Lower leg skin (tissue), 4 donors: Measurements from ENCODE around the gene TTN. TPM values are rescaled to one million over a fixed set of nuclear protein-coding genes. Genes with fewer than 3 reads are reported as not detected.

Experiments used
- DNase-seq, 2 donors: peaks; one replicate each; pipeline ENCODE4 v3.0.0-alpha.2; 2019; ENCODE audit warnings: low spot score in 2 of 2
- H3K4me3 ChIP-seq: fragments of 200-600 bp; sonication (generic); 2 replicates; pipeline ENCODE4 v1.5.1; 2017; ENCODE audit warnings: mild to moderate bottlenecking, low read depth; ENCODE audit not compliant: poor library complexity, severe bottlenecking
- CTCF ChIP-seq, 3 donors: fragments of 450-650 bp; IDR thresholded peaks; one replicate each; pipeline ENCODE4 v1.5.1; 2016; ENCODE audit warnings: antibody characterized with exemption in 3 of 3, mild to moderate bottlenecking in 3 of 3, moderate library complexity in 2 of 3
- POLR2A ChIP-seq, 2 donors: fragments of 450-650 bp; IDR thresholded peaks; one replicate each; pipeline ENCODE4 v1.6.1; 2016 to 2017; ENCODE audit warnings: antibody characterized with exemption in 2 of 2, mild to moderate bottlenecking in 1 of 2, moderate library complexity in 1 of 2
- WGBS, 2 donors: methylation state at CpG; one replicate each; pipeline ENCODE4 v1.1.5; 2018; 5-methylcytosine and 5-hydroxymethylcytosine counted together
- intact Hi-C: fragments of 100-400 bp; cut with DNase I; formaldehyde crosslinking; loops from one replicate; pipeline ENCODE4 v1.15.0; 2023; ENCODE audit warnings: low total_unique reads
- total RNA-seq, 4 donors: library from RNA; depleted of rRNA; stranded (reverse); fragments of >200 nt; gene quantifications; one replicate each; pipeline ENCODE4 v1.1.0, GENCODE V29; 2016

TTN gene
- total RNA-seq, 4 donors from 2014 or later: 0.25 to 2.4 (median 0.74) TPM

- intact Hi-C loops: no loop called here
- no peak for DNase-seq
- H3K4me3 ChIP-seq: no peak overlapping the region
- 0 to 93% methylated on average over 1 of the region's 1 CpG for WGBS, 2 donors
- no peak for TF ChIP-seq POLR2A (IDR thresholded peaks at IDR 0.05)
- TF ChIP-seq CTCF (IDR thresholded peaks at IDR 0.05): no peak
Observed at GRCh38 chr2:178825183-178825582, 18.0 kb upstream of the TTN start.

DNA sequence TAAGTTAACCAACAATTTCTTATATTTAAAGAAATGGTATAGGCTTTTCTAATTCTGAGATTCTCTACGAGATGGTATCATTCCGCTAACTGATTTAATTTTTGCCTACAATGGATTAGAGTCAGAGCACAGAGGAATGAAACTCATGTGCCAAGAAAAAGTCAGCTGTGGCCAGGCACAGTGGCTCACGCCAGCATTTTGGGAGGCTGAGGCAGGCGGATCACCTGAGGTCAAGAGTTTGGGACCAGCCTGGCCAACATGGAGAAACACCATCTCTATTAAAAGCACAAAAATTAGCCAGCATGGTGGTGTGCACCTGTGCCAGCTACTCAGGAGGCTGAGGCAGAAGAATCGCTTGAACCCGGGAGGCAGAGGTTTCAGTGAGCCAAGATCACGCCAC, 17.0 kb upstream of the TTN start:
- WGBS, 2 donors: 81 to 93% methylated on average over 7 of the region's 7 CpGs
- intact Hi-C loops: no loop called here
- DNase-seq: no peak
- TF ChIP-seq POLR2A (IDR thresholded peaks at IDR 0.05) (no peak), CTCF (IDR thresholded peaks at IDR 0.05) (no peak)
- H3K4me3 ChIP-seq: no peak overlapping the region

DNA sequence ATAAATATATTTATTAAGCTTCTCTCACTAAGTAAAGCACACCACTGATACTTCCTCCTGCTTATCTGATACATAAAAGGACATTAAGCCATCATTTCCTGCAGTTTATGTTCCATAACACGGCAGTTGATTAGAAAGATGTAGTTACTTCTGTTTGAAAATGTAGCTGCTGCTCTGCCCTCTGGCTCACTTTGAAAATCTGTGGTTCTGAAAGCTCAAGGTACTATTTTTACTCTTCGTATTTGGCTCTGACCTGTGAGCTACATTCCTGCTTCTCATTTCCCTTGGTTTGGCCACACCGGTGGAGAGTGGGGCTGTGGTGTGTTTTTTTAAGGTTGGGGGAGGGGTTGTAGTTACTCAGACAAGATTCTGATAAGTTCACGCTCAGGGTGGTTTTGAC, 12.8 kb upstream of the TTN start:
- DNase-seq: no peak
- TF ChIP-seq CTCF (IDR thresholded peaks at IDR 0.05) (no peak), POLR2A (IDR thresholded peaks at IDR 0.05) (no peak)
- 27 to 33% methylated on average over 4 of the region's 4 CpGs for WGBS, 2 donors
- no peak overlapping the region for H3K4me3 ChIP-seq
- intact Hi-C loops: no loop called here

- H3K4me3 ChIP-seq: no peak overlapping the region
- no peak for DNase-seq
- WGBS, 2 donors: 78 to 86% methylated on average over 1 of the region's 1 CpG
- intact Hi-C loops: no loop called here
- TF ChIP-seq CTCF (IDR thresholded peaks at IDR 0.05): no peak
- no peak for TF ChIP-seq POLR2A (IDR thresholded peaks at IDR 0.05)
Observed at GRCh38 chr2:178819147-178819875, 12.1 kb upstream of the TTN start.

DNA sequence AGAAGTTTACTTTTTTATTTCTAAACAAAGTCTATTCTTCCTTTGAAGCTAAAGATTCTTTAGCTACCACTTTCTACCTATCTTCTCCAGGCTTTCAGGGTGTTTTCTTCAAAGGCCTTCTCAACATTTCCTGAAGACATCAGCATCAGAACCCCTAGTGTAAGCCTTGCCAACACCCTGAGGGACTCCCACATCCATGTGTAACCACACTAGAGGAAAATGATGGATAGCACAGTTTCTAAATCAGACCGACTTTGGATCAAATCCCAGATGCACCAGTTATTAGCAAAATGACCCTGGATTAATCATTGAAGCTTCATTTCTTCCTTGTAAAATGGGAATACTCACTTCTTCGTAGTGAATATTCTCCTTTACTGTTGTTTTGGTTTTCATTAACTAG, 4.7 kb upstream of the TTN start:
- intact Hi-C loops: no loop called here
- DNase-seq: no peak
- TF ChIP-seq POLR2A (IDR thresholded peaks at IDR 0.05): no peak
- TF ChIP-seq CTCF (IDR thresholded peaks at IDR 0.05): no peak
- 67 to 74% methylated on average over 2 of the region's 2 CpGs for WGBS, 2 donors
- H3K4me3 ChIP-seq: no peak overlapping the region

DNA sequence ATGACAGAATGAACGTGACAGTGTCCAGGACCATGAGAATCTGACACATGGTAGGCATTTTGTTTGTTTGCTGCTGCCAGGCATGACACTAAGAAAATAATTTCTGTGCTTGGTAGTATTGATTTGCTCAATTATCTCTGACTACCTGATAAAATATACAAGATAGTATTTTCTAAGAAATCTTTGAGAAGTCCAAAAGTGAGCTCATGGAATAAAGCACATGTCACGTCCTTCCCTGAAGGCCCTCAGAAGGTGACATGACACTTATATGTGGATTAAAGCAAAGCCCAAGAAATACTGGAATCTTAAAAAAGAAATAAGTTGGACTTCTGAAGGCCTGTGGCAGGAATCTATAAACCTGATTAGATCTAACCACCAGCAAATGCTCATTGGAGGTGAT, 3.8 kb upstream of the TTN start:
- no peak for DNase-seq
- no peak for TF ChIP-seq POLR2A (IDR thresholded peaks at IDR 0.05)
- TF ChIP-seq CTCF (IDR thresholded peaks at IDR 0.05): no peak
- 69 to 71% methylated on average over 2 of the region's 2 CpGs for WGBS, 2 donors
- intact Hi-C loops: no loop called here
- H3K4me3 ChIP-seq: no peak overlapping the region
